ENCODE data around the gene POMGNT2.

The POMGNT2 gene

GRCh38 chr3:43077707-43078106 lies 28.2 kb downstream of the POMGNT2 start:
- no peaks in the 10 kb centered on the region; the same call in 1 of the 2 replicates for H3K36me3 ChIP-seq (ENCODE audit: insufficient read depth, low read length)
- no peaks in the 10 kb centered on the region for H4K20me1 ChIP-seq (ENCODE audit: insufficient read depth, low read length)
- no peaks in the 10 kb centered on the region for H3K79me2 ChIP-seq (ENCODE audit: insufficient read depth, low read length)
- no peaks in the 10 kb centered on the region for H3K9me2 ChIP-seq (ENCODE audit: low read depth, low read length)
- H2AFZ ChIP-seq (ENCODE audit: low read length): no peak overlapping the region
- no peak overlapping the region for H3K4me2 ChIP-seq (ENCODE audit: low read length)
- H3K9me3 ChIP-seq (ENCODE audit: low read length): no peaks in the 10 kb centered on the region
- no peak overlapping the region for H3K4me3 ChIP-seq (ENCODE audit: low read depth, low read length, poor library complexity, severe bottlenecking)
- H3K27me3 ChIP-seq (ENCODE audit: insufficient read depth, low read length): no peaks in the 10 kb centered on the region; the same call in 1 of the 2 replicates
- H3K4me1 ChIP-seq (ENCODE audit: insufficient read depth, low read length, severe bottlenecking): no peaks in the 10 kb centered on the region
- TF ChIP-seq EZH2 (IDR thresholded peaks at IDR 0.05; ENCODE audit: borderline replicate concordance, low read length): no peak
- TF ChIP-seq CTCF (IDR thresholded peaks at IDR 0.05; ENCODE audit: low read length): no peak
- H3K9ac ChIP-seq (ENCODE audit: low read length): no peak overlapping the region
- no peaks in the 10 kb centered on the region for H3F3A ChIP-seq (ENCODE audit: insufficient read depth, low read length)
- H3K27ac ChIP-seq (ENCODE audit: low read depth, low read length, poor library complexity, severe bottlenecking): no peak overlapping the region

- no peak overlapping the region for H3K9ac ChIP-seq (ENCODE audit: low read length)
- no peak overlapping the region for H3K27ac ChIP-seq (ENCODE audit: low read depth, low read length, poor library complexity, severe bottlenecking)
- no peak overlapping the region for H3K4me2 ChIP-seq (ENCODE audit: low read length)
- H3K36me3 ChIP-seq (ENCODE audit: insufficient read depth, low read length): no peaks in the 10 kb centered on the region
- no peaks in the 10 kb centered on the region for H3K4me1 ChIP-seq (ENCODE audit: insufficient read depth, low read length, severe bottlenecking)
- no peaks in the 10 kb centered on the region for H3F3A ChIP-seq (ENCODE audit: insufficient read depth, low read length)
- H2AFZ ChIP-seq (ENCODE audit: low read length): no peak overlapping the region
- no peaks in the 10 kb centered on the region for H3K9me3 ChIP-seq (ENCODE audit: low read length)
- H3K79me2 ChIP-seq (ENCODE audit: insufficient read depth, low read length): no peaks in the 10 kb centered on the region
- H3K4me3 ChIP-seq (ENCODE audit: low read depth, low read length, poor library complexity, severe bottlenecking): no peak overlapping the region
- H3K9me2 ChIP-seq (ENCODE audit: low read depth, low read length): no peaks in the 10 kb centered on the region
- no peaks in the 10 kb centered on the region for H4K20me1 ChIP-seq (ENCODE audit: insufficient read depth, low read length)
- H3K27me3 ChIP-seq (ENCODE audit: insufficient read depth, low read length): no peaks in the 10 kb centered on the region; the same call in 1 of the 2 replicates
- TF ChIP-seq CTCF (IDR thresholded peaks at IDR 0.05; ENCODE audit: low read length) (no peak), EZH2 (IDR thresholded peaks at IDR 0.05; ENCODE audit: borderline replicate concordance, low read length) (no peak)
Measured at GRCh38 chr3:43077261-43077660, 28.6 kb downstream of the POMGNT2 start.

- no peak overlapping the region for H3K4me3 ChIP-seq (ENCODE audit: low read depth, low read length, poor library complexity, severe bottlenecking)
- H3K4me1 ChIP-seq (ENCODE audit: insufficient read depth, low read length, severe bottlenecking): no peaks in the 10 kb centered on the region
- no peaks in the 10 kb centered on the region; the same call in 1 of the 2 replicates for H3K27me3 ChIP-seq (ENCODE audit: insufficient read depth, low read length)
- H3K4me2 ChIP-seq (ENCODE audit: low read length): no peak overlapping the region
- TF ChIP-seq CTCF (IDR thresholded peaks at IDR 0.05; ENCODE audit: low read length): no peak
- TF ChIP-seq EZH2 (IDR thresholded peaks at IDR 0.05; ENCODE audit: borderline replicate concordance, low read length): no peak
- no peaks in the 10 kb centered on the region for H3K9me2 ChIP-seq (ENCODE audit: low read depth, low read length)
- no peak overlapping the region for H3K9ac ChIP-seq (ENCODE audit: low read length)
- H3K79me2 ChIP-seq (ENCODE audit: insufficient read depth, low read length): no peaks in the 10 kb centered on the region
- H3F3A ChIP-seq (ENCODE audit: insufficient read depth, low read length): no peaks in the 10 kb centered on the region
- no peaks in the 10 kb centered on the region for H4K20me1 ChIP-seq (ENCODE audit: insufficient read depth, low read length)
- no peaks in the 10 kb centered on the region for H3K9me3 ChIP-seq (ENCODE audit: low read length)
- H3K36me3 ChIP-seq (ENCODE audit: insufficient read depth, low read length): no peaks in the 10 kb centered on the region
- H3K27ac ChIP-seq (ENCODE audit: low read depth, low read length, poor library complexity, severe bottlenecking): no peak overlapping the region
- no peak overlapping the region for H2AFZ ChIP-seq (ENCODE audit: low read length)
Measured at GRCh38 chr3:43076857-43077256, 29.0 kb downstream of the POMGNT2 start.
